Measurements from ENCODE around the gene PEX13.

DNA sequence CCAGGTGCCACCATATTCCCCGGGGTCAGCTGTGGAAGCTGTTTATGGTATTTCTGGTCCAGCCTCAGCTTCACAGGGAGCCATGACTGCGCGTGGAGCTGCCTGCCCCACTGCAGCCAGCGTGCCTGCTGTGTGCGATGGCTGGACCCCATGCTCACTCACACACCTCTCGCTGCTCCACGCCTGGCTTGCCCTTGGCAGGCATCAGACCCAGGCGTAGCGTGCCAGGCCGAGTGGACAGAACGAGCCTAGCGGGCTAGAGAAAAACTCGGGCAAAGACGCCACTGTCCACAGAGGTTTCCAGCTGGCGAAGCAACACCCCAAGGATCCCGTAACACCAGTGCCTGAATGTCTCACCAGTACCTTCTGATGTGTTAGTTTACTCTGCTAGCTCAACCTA is 42.9 kb upstream of the PEX13 start:
- no peak for TF ChIP-seq EZH2 (IDR thresholded peaks at IDR 0.05)
- TF ChIP-seq, protein P1, sequence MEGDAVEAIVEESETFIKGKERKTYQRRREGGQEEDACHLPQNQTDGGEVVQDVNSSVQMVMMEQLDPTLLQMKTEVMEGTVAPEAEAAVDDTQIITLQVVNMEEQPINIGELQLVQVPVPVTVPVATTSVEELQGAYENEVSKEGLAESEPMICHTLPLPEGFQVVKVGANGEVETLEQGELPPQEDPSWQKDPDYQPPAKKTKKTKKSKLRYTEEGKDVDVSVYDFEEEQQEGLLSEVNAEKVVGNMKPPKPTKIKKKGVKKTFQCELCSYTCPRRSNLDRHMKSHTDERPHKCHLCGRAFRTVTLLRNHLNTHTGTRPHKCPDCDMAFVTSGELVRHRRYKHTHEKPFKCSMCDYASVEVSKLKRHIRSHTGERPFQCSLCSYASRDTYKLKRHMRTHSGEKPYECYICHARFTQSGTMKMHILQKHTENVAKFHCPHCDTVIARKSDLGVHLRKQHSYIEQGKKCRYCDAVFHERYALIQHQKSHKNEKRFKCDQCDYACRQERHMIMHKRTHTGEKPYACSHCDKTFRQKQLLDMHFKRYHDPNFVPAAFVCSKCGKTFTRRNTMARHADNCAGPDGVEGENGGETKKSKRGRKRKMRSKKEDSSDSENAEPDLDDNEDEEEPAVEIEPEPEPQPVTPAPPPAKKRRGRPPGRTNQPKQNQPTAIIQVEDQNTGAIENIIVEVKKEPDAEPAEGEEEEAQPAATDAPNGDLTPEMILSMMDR (IDR thresholded peaks at IDR 0.05), result no peak
